ENCODE measurements around the gene GUCA2B. TPM values are rescaled to one million over a fixed set of nuclear protein-coding genes. Genes with fewer than 3 reads are reported as not detected.

GUCA2B gene
- total RNA-seq, 1 donor from 2014 or later: not detected

DNA sequence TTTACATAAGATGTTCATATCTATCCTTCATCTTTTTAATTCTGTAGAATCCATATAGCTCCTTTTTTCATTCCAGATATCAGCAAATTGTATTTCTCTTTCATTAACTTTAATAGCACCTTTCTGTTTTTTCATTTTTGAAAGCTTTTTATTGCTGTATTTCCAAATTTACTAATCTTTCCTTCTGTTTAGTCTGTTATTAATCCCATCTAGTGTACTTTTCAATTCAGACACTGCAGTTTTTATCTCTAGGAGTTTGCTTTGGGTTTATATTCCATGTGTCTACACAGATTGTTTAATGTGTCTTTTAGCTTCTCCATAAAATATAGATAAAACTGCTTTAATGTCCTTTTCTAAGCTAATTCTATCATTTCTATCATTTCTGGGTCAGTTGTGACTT lies 48.8 kb downstream of the GUCA2B start:
- no peaks in the 10 kb centered on the region for H3K4me1 ChIP-seq
- no peak for DNase-seq (ENCODE audit: low spot score in 2 of 2)
- no peaks in the 10 kb centered on the region for H3K27me3 ChIP-seq
- H3K36me3 ChIP-seq: peaks cover 17 to 26% of the 10 kb centered on the region in 2 donors
- TF ChIP-seq, protein P1, sequence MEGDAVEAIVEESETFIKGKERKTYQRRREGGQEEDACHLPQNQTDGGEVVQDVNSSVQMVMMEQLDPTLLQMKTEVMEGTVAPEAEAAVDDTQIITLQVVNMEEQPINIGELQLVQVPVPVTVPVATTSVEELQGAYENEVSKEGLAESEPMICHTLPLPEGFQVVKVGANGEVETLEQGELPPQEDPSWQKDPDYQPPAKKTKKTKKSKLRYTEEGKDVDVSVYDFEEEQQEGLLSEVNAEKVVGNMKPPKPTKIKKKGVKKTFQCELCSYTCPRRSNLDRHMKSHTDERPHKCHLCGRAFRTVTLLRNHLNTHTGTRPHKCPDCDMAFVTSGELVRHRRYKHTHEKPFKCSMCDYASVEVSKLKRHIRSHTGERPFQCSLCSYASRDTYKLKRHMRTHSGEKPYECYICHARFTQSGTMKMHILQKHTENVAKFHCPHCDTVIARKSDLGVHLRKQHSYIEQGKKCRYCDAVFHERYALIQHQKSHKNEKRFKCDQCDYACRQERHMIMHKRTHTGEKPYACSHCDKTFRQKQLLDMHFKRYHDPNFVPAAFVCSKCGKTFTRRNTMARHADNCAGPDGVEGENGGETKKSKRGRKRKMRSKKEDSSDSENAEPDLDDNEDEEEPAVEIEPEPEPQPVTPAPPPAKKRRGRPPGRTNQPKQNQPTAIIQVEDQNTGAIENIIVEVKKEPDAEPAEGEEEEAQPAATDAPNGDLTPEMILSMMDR (IDR thresholded peaks at IDR 0.05): no peak
- H3K4me3 ChIP-seq: no peak overlapping the region
- no peak overlapping the region for H3K27ac ChIP-seq
- H3K9me3 ChIP-seq: no peaks in the 10 kb centered on the region
- intact Hi-C loops (cut with DNase I): no loop called here

Other genes starting within 250 kb of the GUCA2B start
- gene HIVEP3, start 234.5 kb upstream of the GUCA2B start, total RNA-seq: 0.32 TPM
- not detected for gene GUCA2A, start 11.3 kb downstream of the GUCA2B start, total RNA-seq
- 62.8 TPM for gene FOXJ3, start 181.8 kb downstream of the GUCA2B start, total RNA-seq
- gene RIMKLA, start 227.4 kb downstream of the GUCA2B start, total RNA-seq: 2.7 TPM

All from ascending aorta (tissue), 2 donors.